ENCODE results near the gene ADGRV1.

The ADGRV1 gene

DNA sequence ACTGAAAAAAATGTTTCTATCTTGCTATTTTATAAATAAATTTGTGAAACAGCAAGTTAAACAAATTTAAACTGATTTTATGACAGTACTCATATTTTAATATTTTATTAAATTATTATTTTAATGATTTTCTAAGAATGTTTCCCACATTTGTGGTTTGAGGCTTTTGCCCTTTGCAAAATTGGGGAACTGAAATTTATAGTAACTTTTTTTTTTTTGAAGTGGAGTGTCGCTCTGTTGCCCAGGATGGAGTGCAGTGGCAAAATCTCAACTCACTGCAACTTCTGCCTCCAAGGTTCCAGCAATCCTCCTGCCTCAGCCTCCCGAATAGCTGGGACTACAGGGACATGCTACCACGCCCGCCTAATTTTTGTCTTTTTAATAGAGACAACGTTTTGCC lies 7.2 kb upstream of the ADGRV1 start:
- H3K14ac ChIP-seq (ENCODE audit: low read length), result no peak overlapping the region
- no peak overlapping the region for H2AK5ac ChIP-seq (ENCODE audit: low read length)
- DNase-seq, result no peak
- no peaks in the 10 kb centered on the region for H3K79me2 ChIP-seq (ENCODE audit: control insufficient read depth, insufficient read depth, low read length, poor library complexity)
- WGBS (ENCODE audit: extremely low coverage, insufficient coverage, insufficient read length), result no CpG with 5 or more reads among the region's 5 CpGs
- H3K23ac ChIP-seq (ENCODE audit: low read length), result no peak overlapping the region
- no peaks in the 10 kb centered on the region for H3K9me3 ChIP-seq (ENCODE audit: insufficient read depth, low read depth, low read length)
- no peak overlapping the region for H3K9ac ChIP-seq (ENCODE audit: low read length)
- H3K18ac ChIP-seq (ENCODE audit: low read length), result no peak overlapping the region
- no peak overlapping the region for H3K4me2 ChIP-seq (ENCODE audit: low read length)
- H3K79me1 ChIP-seq (ENCODE audit: low read length), result no peaks in the 10 kb centered on the region
- H2BK5ac ChIP-seq (ENCODE audit: low read depth, low read length, poor library complexity), result no peak overlapping the region
- H3K4me3 ChIP-seq (ENCODE audit: low read depth, low read length), result no peak overlapping the region
- H3K27ac ChIP-seq (ENCODE audit: low read depth, low read length), result no peak overlapping the region
- H4K91ac ChIP-seq (ENCODE audit: low read depth, low read length), result no peak overlapping the region
- no peak overlapping the region for H2AFZ ChIP-seq (ENCODE audit: insufficient read depth, low read length, poor library complexity)
- H3K4me1 ChIP-seq (ENCODE audit: control insufficient read depth in 1 of 2, insufficient read depth in 2 of 2, low read length in 2 of 2), result no peaks in the 10 kb centered on the region
- no peak overlapping the region for H2BK120ac ChIP-seq (ENCODE audit: insufficient read depth, low read length, poor library complexity)
- no peak overlapping the region for H4K12ac ChIP-seq (ENCODE audit: low read depth, low read length)
- no peak overlapping the region for H2BK12ac ChIP-seq (ENCODE audit: low read length)
- no peak overlapping the region for H4K8ac ChIP-seq (ENCODE audit: low read depth, low read length)
- H3K27me3 ChIP-seq (ENCODE audit: insufficient read depth, low read length), result no peaks in the 10 kb centered on the region
- H3K36me3 ChIP-seq (ENCODE audit: control insufficient read depth in 1 of 2, insufficient read depth in 2 of 2, low read length in 2 of 2), result no peaks in the 10 kb centered on the region
- no peak overlapping the region for H3K4ac ChIP-seq (ENCODE audit: low read depth, low read length)

- no peak overlapping the region for H4K91ac ChIP-seq (ENCODE audit: low read depth, low read length)
Measured at GRCh38 chr5:90553711-90554110, 4.9 kb upstream of the ADGRV1 start.

DNA sequence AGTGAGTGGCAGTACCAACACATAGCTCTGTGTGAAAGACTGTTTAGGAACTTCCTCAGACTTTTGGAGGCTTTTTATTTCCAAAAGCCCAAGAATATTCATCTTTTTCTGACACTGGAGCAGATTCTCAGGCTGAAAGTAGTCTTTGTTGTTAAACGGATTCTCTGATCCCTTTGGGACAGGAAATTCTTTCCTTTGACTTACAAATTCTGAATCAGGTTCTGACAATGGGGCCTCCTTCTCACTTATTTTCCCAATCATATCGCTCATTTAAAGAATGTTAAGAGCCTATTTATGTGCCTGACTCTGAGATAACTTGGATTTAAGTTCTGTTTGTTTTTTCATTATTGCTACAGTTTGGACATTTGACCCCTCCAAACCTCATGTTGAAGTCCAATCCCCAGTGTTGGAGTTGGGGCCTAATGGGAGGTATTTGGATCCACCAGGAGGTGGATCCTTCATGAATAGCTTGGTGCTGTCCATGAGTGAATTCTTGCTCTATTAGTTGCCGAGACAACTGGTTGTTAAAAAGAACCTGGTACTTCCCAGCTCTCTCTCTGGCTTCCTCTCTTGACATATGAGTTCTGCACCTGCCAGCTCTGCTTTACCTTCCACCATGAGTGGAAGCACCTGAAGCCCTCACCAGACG lies 4.1 kb upstream of the ADGRV1 start:
- WGBS (ENCODE audit: extremely low coverage, insufficient coverage, insufficient read length), result no CpG with 5 or more reads among the region's 4 CpGs
- DNase-seq, result no peak
- H2BK5ac ChIP-seq (ENCODE audit: low read depth, low read length, poor library complexity), result no peak overlapping the region
- no peak overlapping the region for H2BK120ac ChIP-seq (ENCODE audit: insufficient read depth, low read length, poor library complexity)
- no peaks in the 10 kb centered on the region for H3K79me2 ChIP-seq (ENCODE audit: control insufficient read depth, insufficient read depth, low read length, poor library complexity)
- H4K12ac ChIP-seq (ENCODE audit: low read depth, low read length), result no peak overlapping the region
- H4K8ac ChIP-seq (ENCODE audit: low read depth, low read length), result no peak overlapping the region
- no peak overlapping the region for H3K9ac ChIP-seq (ENCODE audit: low read length)
- H2AK5ac ChIP-seq (ENCODE audit: low read length), result no peak overlapping the region
- no peak overlapping the region for H3K27ac ChIP-seq (ENCODE audit: low read depth, low read length)
- H3K36me3 ChIP-seq (ENCODE audit: control insufficient read depth in 1 of 2, insufficient read depth in 2 of 2, low read length in 2 of 2), result no peaks in the 10 kb centered on the region
- no peaks in the 10 kb centered on the region for H3K27me3 ChIP-seq (ENCODE audit: insufficient read depth, low read length)
- H3K9me3 ChIP-seq (ENCODE audit: insufficient read depth, low read depth, low read length), result no peaks in the 10 kb centered on the region
- no peaks in the 10 kb centered on the region for H3K79me1 ChIP-seq (ENCODE audit: low read length)
- no peak overlapping the region for H2BK12ac ChIP-seq (ENCODE audit: low read length)
- H4K91ac ChIP-seq (ENCODE audit: low read depth, low read length), result no peak overlapping the region
- no peak overlapping the region for H2AFZ ChIP-seq (ENCODE audit: insufficient read depth, low read length, poor library complexity)
- H3K18ac ChIP-seq (ENCODE audit: low read length), result no peak overlapping the region
- H3K4me1 ChIP-seq (ENCODE audit: control insufficient read depth in 1 of 2, insufficient read depth in 2 of 2, low read length in 2 of 2), result peaks cover 0 to 2% of the 10 kb centered on the region in 2 experiments
- no peak overlapping the region for H3K4me2 ChIP-seq (ENCODE audit: low read length)
- no peak overlapping the region for H3K4me3 ChIP-seq (ENCODE audit: low read depth, low read length)
- H3K4ac ChIP-seq (ENCODE audit: low read depth, low read length), result no peak overlapping the region
- no peak overlapping the region for H3K23ac ChIP-seq (ENCODE audit: low read length)
- no peak overlapping the region for H3K14ac ChIP-seq (ENCODE audit: low read length)

More at GRCh38 chr5:90553711-90554110, 4.9 kb upstream of the ADGRV1 start:
- Histone ChIP-seq H3K27me3 (ENCODE audit: insufficient read depth, low read length) (no peaks in the 10 kb centered on the region), H3K79me1 (ENCODE audit: low read length) (no peaks in the 10 kb centered on the region), H3K4ac (ENCODE audit: low read depth, low read length) (no peak overlapping the region), H3K14ac (ENCODE audit: low read length) (no peak overlapping the region), H3K4me3 (ENCODE audit: low read depth, low read length) (no peak overlapping the region), H2AFZ (ENCODE audit: insufficient read depth, low read length, poor library complexity) (no peak overlapping the region), H2AK5ac (ENCODE audit: low read length) (no peak overlapping the region), H3K9me3 (ENCODE audit: insufficient read depth, low read depth, low read length) (no peaks in the 10 kb centered on the region), H3K27ac (ENCODE audit: low read depth, low read length) (no peak overlapping the region), H3K9ac (ENCODE audit: low read length) (no peak overlapping the region), H4K12ac (ENCODE audit: low read depth, low read length) (no peak overlapping the region), H2BK12ac (ENCODE audit: low read length) (no peak overlapping the region), H3K36me3 (ENCODE audit: control insufficient read depth in 1 of 2, insufficient read depth in 2 of 2, low read length in 2 of 2) (no peaks in the 10 kb centered on the region), H3K4me2 (ENCODE audit: low read length) (no peak overlapping the region), H2BK5ac (ENCODE audit: low read depth, low read length, poor library complexity) (no peak overlapping the region), H4K8ac (ENCODE audit: low read depth, low read length) (no peak overlapping the region), H3K23ac (ENCODE audit: low read length) (no peak overlapping the region), H3K79me2 (ENCODE audit: control insufficient read depth, insufficient read depth, low read length, poor library complexity) (no peaks in the 10 kb centered on the region), H2BK120ac (ENCODE audit: insufficient read depth, low read length, poor library complexity) (no peak overlapping the region), H3K18ac (ENCODE audit: low read length) (no peak overlapping the region), H3K4me1 (ENCODE audit: control insufficient read depth in 1 of 2, insufficient read depth in 2 of 2, low read length in 2 of 2) (no peaks in the 10 kb centered on the region)
- no peak for DNase-seq

GRCh38 chr5:90555666-90556065 lies 2.9 kb upstream of the ADGRV1 start:
- H2BK5ac ChIP-seq (ENCODE audit: low read depth, low read length, poor library complexity), result no peak overlapping the region
- H2AK5ac ChIP-seq (ENCODE audit: low read length), result no peak overlapping the region
- no peak overlapping the region for H3K9ac ChIP-seq (ENCODE audit: low read length)
- no peak overlapping the region for H3K4ac ChIP-seq (ENCODE audit: low read depth, low read length)
- no peaks in the 10 kb centered on the region for H3K27me3 ChIP-seq (ENCODE audit: insufficient read depth, low read length)
- no peak overlapping the region for H2BK12ac ChIP-seq (ENCODE audit: low read length)
- H3K18ac ChIP-seq (ENCODE audit: low read length), result no peak overlapping the region
- no peak overlapping the region for H3K23ac ChIP-seq (ENCODE audit: low read length)
- H4K8ac ChIP-seq (ENCODE audit: low read depth, low read length), result no peak overlapping the region
- peaks cover 0 to 2% of the 10 kb centered on the region in 2 experiments for H3K4me1 ChIP-seq (ENCODE audit: control insufficient read depth in 1 of 2, insufficient read depth in 2 of 2, low read length in 2 of 2)
- no peak overlapping the region for H3K14ac ChIP-seq (ENCODE audit: low read length)
- H3K4me2 ChIP-seq (ENCODE audit: low read length), result no peak overlapping the region
- no peak overlapping the region for H4K91ac ChIP-seq (ENCODE audit: low read depth, low read length)
- H3K27ac ChIP-seq (ENCODE audit: low read depth, low read length), result no peak overlapping the region
- no peak overlapping the region for H2BK120ac ChIP-seq (ENCODE audit: insufficient read depth, low read length, poor library complexity)
- no peaks in the 10 kb centered on the region for H3K79me1 ChIP-seq (ENCODE audit: low read length)
- H3K4me3 ChIP-seq (ENCODE audit: low read depth, low read length), result no peak overlapping the region
- DNase-seq, result no peak
- H3K79me2 ChIP-seq (ENCODE audit: control insufficient read depth, insufficient read depth, low read length, poor library complexity), result no peaks in the 10 kb centered on the region
- no peaks in the 10 kb centered on the region for H3K9me3 ChIP-seq (ENCODE audit: insufficient read depth, low read depth, low read length)
- H2AFZ ChIP-seq (ENCODE audit: insufficient read depth, low read length, poor library complexity), result no peak overlapping the region
- H4K12ac ChIP-seq (ENCODE audit: low read depth, low read length), result no peak overlapping the region
- H3K36me3 ChIP-seq (ENCODE audit: control insufficient read depth in 1 of 2, insufficient read depth in 2 of 2, low read length in 2 of 2), result no peaks in the 10 kb centered on the region

Measured in trophoblast cell (in vitro differentiated cells and primary cell).